Keratinocyte (primary cell): Measurements from ENCODE around the gene COL21A1.

ENCODE experiments used
- EZH2 ChIP-seq: IDR thresholded peaks from one replicate; pipeline ENCODE4 v1.6.1; 2012; ENCODE audit warnings: inconsistent platforms, mild to moderate bottlenecking, low read length, moderate library complexity
- TF ChIP-seq, protein P1 (sequence below), 3 experiments: IDR thresholded peaks in 1 of 3; conservative IDR thresholded peaks in 1 of 3; optimal IDR thresholded peaks in 1 of 3; 2 replicates in 2 of 3; 3 replicates in 1 of 3; pipeline versions ENCODE3 to v1.5.1; 2011; ENCODE audit warnings: low read length in 3 of 3, mild to moderate bottlenecking in 3 of 3, moderate library complexity in 2 of 3, control low read depth in 1 of 3, inconsistent platforms in 1 of 3; ENCODE audit not compliant: insufficient read depth in 2 of 3; ENCODE audit errors: extremely low read depth in 1 of 3

DNA sequence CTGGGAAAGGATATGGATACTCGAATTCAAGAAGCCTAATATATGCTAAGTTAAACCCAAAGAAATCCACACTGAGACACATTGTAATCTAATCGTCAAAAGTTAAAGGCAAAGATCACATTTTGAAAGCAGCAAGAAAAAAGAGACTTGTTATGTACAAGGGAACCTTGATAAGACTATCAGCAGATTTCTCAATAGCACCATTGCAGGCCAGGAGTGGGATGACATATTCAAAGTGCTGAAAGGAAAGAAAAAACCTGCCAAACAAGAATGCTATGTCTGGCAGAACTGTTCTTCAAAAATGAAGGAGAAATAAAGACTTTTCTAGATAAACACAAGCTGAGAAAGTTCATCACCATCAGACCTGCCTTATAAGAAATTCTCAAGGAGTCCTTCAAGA is 75.2 kb downstream of the COL21A1 start:
- TF ChIP-seq, protein P1, sequence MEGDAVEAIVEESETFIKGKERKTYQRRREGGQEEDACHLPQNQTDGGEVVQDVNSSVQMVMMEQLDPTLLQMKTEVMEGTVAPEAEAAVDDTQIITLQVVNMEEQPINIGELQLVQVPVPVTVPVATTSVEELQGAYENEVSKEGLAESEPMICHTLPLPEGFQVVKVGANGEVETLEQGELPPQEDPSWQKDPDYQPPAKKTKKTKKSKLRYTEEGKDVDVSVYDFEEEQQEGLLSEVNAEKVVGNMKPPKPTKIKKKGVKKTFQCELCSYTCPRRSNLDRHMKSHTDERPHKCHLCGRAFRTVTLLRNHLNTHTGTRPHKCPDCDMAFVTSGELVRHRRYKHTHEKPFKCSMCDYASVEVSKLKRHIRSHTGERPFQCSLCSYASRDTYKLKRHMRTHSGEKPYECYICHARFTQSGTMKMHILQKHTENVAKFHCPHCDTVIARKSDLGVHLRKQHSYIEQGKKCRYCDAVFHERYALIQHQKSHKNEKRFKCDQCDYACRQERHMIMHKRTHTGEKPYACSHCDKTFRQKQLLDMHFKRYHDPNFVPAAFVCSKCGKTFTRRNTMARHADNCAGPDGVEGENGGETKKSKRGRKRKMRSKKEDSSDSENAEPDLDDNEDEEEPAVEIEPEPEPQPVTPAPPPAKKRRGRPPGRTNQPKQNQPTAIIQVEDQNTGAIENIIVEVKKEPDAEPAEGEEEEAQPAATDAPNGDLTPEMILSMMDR (optimal IDR thresholded peaks at IDR 0.05 in 1 of 3, IDR thresholded peaks at IDR 0.05 in 1 of 3, conservative IDR thresholded peaks at IDR 0.05 in 1 of 3; ENCODE audit: extremely low read depth in 1 of 3, insufficient read depth in 2 of 3, low read length in 3 of 3): no peak
- no peak for TF ChIP-seq EZH2
